Sigmoid colon (tissue), 3 donors: ENCODE data around the gene TOM1L2.

Source experiments
- POLR2A ChIP-seq, 2 donors: fragments of 450-650 bp; IDR thresholded peaks; one replicate each; pipeline ENCODE4 v1.6.1; 2016; ENCODE audit warnings: antibody characterized with exemption in 2 of 2, mild to moderate bottlenecking in 2 of 2, moderate library complexity in 2 of 2
- TF ChIP-seq, protein P1 (sequence below), 4 experiments: fragments of 450-650 bp in 3 of 4; fragments of 200-600 bp in 1 of 4; IDR thresholded peaks; one replicate each; pipeline ENCODE4 v1.5.1; 2016 to 2019; ENCODE audit warnings: antibody characterized with exemption in 4 of 4, mild to moderate bottlenecking in 3 of 4, moderate library complexity in 2 of 4

GRCh38 chr17:17921192-17922069, 50.8 kb downstream of the TOM1L2 start:
- TF ChIP-seq, protein P1, sequence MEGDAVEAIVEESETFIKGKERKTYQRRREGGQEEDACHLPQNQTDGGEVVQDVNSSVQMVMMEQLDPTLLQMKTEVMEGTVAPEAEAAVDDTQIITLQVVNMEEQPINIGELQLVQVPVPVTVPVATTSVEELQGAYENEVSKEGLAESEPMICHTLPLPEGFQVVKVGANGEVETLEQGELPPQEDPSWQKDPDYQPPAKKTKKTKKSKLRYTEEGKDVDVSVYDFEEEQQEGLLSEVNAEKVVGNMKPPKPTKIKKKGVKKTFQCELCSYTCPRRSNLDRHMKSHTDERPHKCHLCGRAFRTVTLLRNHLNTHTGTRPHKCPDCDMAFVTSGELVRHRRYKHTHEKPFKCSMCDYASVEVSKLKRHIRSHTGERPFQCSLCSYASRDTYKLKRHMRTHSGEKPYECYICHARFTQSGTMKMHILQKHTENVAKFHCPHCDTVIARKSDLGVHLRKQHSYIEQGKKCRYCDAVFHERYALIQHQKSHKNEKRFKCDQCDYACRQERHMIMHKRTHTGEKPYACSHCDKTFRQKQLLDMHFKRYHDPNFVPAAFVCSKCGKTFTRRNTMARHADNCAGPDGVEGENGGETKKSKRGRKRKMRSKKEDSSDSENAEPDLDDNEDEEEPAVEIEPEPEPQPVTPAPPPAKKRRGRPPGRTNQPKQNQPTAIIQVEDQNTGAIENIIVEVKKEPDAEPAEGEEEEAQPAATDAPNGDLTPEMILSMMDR (IDR thresholded peaks at IDR 0.05): no peak
- TF ChIP-seq POLR2A (IDR thresholded peaks at IDR 0.05): no peak
